HEK293 (cell line): ENCODE data around the gene CDH24.

Source experiments
- BCL11B ChIP-seq: fragments of 450-650 bp; formaldehyde crosslinking; IDR thresholded peaks from 2 replicates; pipeline ENCODE4 v1.5.1; 2016; ENCODE audit warnings: low read depth, missing biosample characterization, missing genetic modification characterization
- SETDB1 ChIP-seq: IDR thresholded peaks from one replicate; pipeline ENCODE4 v1.6.1; 2017; ENCODE audit warnings: mild to moderate bottlenecking, low read length, moderate library complexity, mixed read lengths; ENCODE audit not compliant: insufficient read length
- ZNF112 ChIP-seq: fragments of 450-650 bp; formaldehyde crosslinking; IDR thresholded peaks from 2 replicates; pipeline ENCODE4 v1.5.0; 2017; ENCODE audit warnings: missing biosample characterization, missing genetic modification characterization
- ZNF114 ChIP-seq: fragments of 450-650 bp; formaldehyde crosslinking; IDR thresholded peaks from 2 replicates; pipeline ENCODE4 v1.5.0; 2017; ENCODE audit warnings: missing biosample characterization, missing genetic modification characterization
- ZNF155 ChIP-seq: fragments of 450-650 bp; formaldehyde crosslinking; IDR thresholded peaks from 2 replicates; pipeline ENCODE4 v1.5.1; 2016; ENCODE audit warnings: missing biosample characterization, missing genetic modification characterization
- ZNF175 ChIP-seq: fragments of 450-650 bp; formaldehyde crosslinking; IDR thresholded peaks from 2 replicates; pipeline ENCODE4 v1.5.1; 2016; ENCODE audit warnings: missing biosample characterization, missing genetic modification characterization
- ZNF221 ChIP-seq: fragments of 450-650 bp; formaldehyde crosslinking; IDR thresholded peaks from 2 replicates; pipeline ENCODE4 v1.5.1; 2017; ENCODE audit warnings: missing biosample characterization, missing genetic modification characterization, borderline replicate concordance
- ZNF292 ChIP-seq: fragments of 450-650 bp; formaldehyde crosslinking; IDR thresholded peaks from 2 replicates; pipeline ENCODE4 v1.5.1; 2016; ENCODE audit warnings: low read depth, missing biosample characterization, missing genetic modification characterization, borderline replicate concordance
- ZNF354C ChIP-seq: fragments of 450-650 bp; formaldehyde crosslinking; IDR thresholded peaks from 2 replicates; pipeline ENCODE4 v1.5.1; 2016; ENCODE audit warnings: missing biosample characterization, missing genetic modification characterization, low read depth, borderline replicate concordance
- ZNF37A ChIP-seq: fragments of 450-650 bp; IDR thresholded peaks from 2 replicates; pipeline ENCODE4 v1.5.1; 2018; ENCODE audit warnings: missing biosample characterization, missing genetic modification characterization
- ZNF571 ChIP-seq: fragments of 450-650 bp; formaldehyde crosslinking; IDR thresholded peaks from 2 replicates; pipeline ENCODE4 v1.5.0; 2017; ENCODE audit warnings: missing biosample characterization, missing genetic modification characterization
- ZNF626 ChIP-seq: fragments of 450-650 bp; sonication (Bioruptor Pico); formaldehyde crosslinking; IDR thresholded peaks from 2 replicates; pipeline ENCODE4 v1.5.1; 2018; ENCODE audit warnings: missing biosample characterization, missing genetic modification characterization, inconsistent platforms
- ZNF777 ChIP-seq: fragments of 450-650 bp; formaldehyde crosslinking; IDR thresholded peaks from 2 replicates; pipeline ENCODE4 v1.5.1; 2017; ENCODE audit warnings: missing biosample characterization, missing genetic modification characterization, borderline replicate concordance
- ZNF792 ChIP-seq: fragments of 450-650 bp; formaldehyde crosslinking; IDR thresholded peaks from 2 replicates; pipeline ENCODE4 v1.5.1; 2016; ENCODE audit warnings: missing biosample characterization, missing genetic modification characterization
- ZNF843 ChIP-seq: fragments of 450-650 bp; formaldehyde crosslinking; IDR thresholded peaks from 2 replicates; pipeline ENCODE4 v1.5.1; 2016; ENCODE audit warnings: missing biosample characterization, missing genetic modification characterization
- TF ChIP-seq, protein P1 (sequence below): fragments of 450-650 bp; formaldehyde crosslinking; IDR thresholded peaks from 2 replicates; pipeline ENCODE4 v1.5.1; 2016; ENCODE audit warnings: missing biosample characterization, missing genetic modification characterization
- TF ChIP-seq, protein P2 (sequence below): fragments of 450-650 bp; formaldehyde crosslinking; IDR thresholded peaks from 2 replicates; pipeline ENCODE4 v1.5.1; 2016; ENCODE audit warnings: missing biosample characterization, missing genetic modification characterization
- TF ChIP-seq, protein P3 (sequence below): fragments of 450-650 bp; formaldehyde crosslinking; IDR thresholded peaks from 2 replicates; pipeline ENCODE4 v1.5.1; 2016; ENCODE audit warnings: missing biosample characterization, missing genetic modification characterization
- TF ChIP-seq, protein P4 (sequence below): fragments of 450-650 bp; formaldehyde crosslinking; conservative IDR thresholded peaks from 2 replicates; pipeline ENCODE4 v1.5.1; 2016; ENCODE audit warnings: low read depth, missing biosample characterization, missing genetic modification characterization
- TF ChIP-seq, protein P5 (sequence below): fragments of 450-650 bp; formaldehyde crosslinking; IDR thresholded peaks from 2 replicates; pipeline ENCODE4 v1.5.1; 2016; ENCODE audit warnings: missing biosample characterization, missing genetic modification characterization
- TF ChIP-seq, protein P6 (sequence below): fragments of 450-650 bp; formaldehyde crosslinking; IDR thresholded peaks from 2 replicates; pipeline ENCODE4 v1.5.1; 2016; ENCODE audit warnings: missing biosample characterization, missing genetic modification characterization
- TF ChIP-seq, protein P7 (sequence below): fragments of 450-650 bp; formaldehyde crosslinking; IDR thresholded peaks from 2 replicates; pipeline ENCODE4 v1.5.1; 2016; ENCODE audit warnings: missing biosample characterization, missing genetic modification characterization

The CDH24 gene

DNA sequence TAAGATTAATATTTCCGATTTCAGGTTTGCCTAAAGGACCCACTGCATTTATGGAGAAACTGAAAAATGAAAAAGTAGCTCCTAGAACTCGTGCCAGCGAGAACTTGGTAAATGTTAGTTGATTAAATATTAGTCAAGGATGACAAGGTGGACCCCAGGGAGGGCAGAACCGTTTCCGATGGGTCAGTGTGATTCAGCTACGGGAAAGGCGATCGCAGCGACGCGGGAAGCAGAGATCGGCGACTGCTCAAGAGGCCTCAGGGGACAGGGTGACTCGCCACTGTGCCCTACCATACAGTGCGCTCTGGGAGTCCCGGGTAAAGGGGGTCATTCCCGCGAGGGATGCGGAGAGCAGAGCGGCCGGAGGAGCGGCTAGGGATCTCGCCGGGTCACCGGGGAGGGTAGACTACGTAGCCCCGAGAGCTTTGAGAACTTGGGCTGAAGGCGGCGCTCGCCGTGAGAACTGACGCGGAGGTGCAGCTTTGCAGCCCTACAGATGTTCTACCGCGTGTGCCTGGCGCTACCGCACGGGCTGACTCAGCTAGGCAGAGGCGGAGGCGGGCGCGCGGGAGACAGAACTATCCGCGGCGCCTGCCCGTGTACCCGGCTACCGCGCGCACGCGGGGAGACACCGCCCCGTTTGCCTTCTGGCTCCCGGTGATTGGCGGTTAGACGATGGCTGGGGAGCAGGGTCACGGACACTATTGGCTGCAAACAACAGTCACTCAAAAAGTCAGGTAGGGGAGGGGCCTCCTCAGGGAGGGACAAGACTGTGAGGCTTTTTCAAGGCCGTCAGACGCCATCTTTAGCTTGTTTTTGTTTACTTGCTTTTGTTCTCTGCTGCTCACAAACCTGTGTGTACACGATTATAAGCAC lies 50.5 kb downstream of the CDH24 start (continued):
- TF ChIP-seq, protein P1, sequence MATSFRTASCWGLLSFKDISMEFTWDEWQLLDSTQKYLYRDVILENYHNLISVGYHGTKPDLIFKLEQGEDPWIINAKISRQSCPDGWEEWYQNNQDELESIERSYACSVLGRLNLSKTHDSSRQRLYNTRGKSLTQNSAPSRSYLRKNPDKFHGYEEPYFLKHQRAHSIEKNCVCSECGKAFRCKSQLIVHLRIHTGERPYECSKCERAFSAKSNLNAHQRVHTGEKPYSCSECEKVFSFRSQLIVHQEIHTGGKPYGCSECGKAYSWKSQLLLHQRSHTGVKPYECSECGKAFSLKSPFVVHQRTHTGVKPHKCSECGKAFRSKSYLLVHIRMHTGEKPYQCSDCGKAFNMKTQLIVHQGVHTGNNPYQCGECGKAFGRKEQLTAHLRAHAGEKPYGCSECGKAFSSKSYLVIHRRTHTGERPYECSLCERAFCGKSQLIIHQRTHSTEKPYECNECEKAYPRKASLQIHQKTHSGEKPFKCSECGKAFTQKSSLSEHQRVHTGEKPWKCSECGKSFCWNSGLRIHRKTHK (tag by site-specific recombination): no peak
- TF ChIP-seq ZNF175 (tag by site-specific recombination) (no peak), ZNF777 (tag by site-specific recombination) (no peak), ZNF292 (tag by site-specific recombination) (no peak), ZNF571 (tag by site-specific recombination) (no peak), ZNF792 (tag by site-specific recombination) (no peak), ZNF112 (tag by site-specific recombination) (no peak), ZNF114 (tag by site-specific recombination) (no peak), ZNF626 (tag by site-specific recombination) (no peak), ZNF37A (no peak), BCL11B (tag by site-specific recombination) (no peak), ZNF843 (tag by site-specific recombination) (peak; percentile 45; the same call in 1 of the 2 replicates), ZNF221 (tag by site-specific recombination) (no peak), SETDB1 (no peak), ZNF354C (no peak), ZNF155 (tag by site-specific recombination) (no peak)
- TF ChIP-seq, protein P2, sequence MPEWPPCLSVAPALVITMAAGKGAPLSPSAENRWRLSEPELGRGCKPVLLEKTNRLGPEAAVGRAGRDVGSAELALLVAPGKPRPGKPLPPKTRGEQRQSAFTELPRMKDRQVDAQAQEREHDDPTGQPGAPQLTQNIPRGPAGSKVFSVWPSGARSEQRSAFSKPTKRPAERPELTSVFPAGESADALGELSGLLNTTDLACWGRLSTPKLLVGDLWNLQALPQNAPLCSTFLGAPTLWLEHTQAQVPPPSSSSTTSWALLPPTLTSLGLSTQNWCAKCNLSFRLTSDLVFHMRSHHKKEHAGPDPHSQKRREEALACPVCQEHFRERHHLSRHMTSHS (tag by site-specific recombination): no peak
- TF ChIP-seq, protein P3, sequence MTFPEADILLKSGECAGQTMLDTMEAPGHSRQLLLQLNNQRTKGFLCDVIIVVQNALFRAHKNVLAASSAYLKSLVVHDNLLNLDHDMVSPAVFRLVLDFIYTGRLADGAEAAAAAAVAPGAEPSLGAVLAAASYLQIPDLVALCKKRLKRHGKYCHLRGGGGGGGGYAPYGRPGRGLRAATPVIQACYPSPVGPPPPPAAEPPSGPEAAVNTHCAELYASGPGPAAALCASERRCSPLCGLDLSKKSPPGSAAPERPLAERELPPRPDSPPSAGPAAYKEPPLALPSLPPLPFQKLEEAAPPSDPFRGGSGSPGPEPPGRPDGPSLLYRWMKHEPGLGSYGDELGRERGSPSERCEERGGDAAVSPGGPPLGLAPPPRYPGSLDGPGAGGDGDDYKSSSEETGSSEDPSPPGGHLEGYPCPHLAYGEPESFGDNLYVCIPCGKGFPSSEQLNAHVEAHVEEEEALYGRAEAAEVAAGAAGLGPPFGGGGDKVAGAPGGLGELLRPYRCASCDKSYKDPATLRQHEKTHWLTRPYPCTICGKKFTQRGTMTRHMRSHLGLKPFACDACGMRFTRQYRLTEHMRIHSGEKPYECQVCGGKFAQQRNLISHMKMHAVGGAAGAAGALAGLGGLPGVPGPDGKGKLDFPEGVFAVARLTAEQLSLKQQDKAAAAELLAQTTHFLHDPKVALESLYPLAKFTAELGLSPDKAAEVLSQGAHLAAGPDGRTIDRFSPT (tag by site-specific recombination): no peak
- TF ChIP-seq, protein P4, sequence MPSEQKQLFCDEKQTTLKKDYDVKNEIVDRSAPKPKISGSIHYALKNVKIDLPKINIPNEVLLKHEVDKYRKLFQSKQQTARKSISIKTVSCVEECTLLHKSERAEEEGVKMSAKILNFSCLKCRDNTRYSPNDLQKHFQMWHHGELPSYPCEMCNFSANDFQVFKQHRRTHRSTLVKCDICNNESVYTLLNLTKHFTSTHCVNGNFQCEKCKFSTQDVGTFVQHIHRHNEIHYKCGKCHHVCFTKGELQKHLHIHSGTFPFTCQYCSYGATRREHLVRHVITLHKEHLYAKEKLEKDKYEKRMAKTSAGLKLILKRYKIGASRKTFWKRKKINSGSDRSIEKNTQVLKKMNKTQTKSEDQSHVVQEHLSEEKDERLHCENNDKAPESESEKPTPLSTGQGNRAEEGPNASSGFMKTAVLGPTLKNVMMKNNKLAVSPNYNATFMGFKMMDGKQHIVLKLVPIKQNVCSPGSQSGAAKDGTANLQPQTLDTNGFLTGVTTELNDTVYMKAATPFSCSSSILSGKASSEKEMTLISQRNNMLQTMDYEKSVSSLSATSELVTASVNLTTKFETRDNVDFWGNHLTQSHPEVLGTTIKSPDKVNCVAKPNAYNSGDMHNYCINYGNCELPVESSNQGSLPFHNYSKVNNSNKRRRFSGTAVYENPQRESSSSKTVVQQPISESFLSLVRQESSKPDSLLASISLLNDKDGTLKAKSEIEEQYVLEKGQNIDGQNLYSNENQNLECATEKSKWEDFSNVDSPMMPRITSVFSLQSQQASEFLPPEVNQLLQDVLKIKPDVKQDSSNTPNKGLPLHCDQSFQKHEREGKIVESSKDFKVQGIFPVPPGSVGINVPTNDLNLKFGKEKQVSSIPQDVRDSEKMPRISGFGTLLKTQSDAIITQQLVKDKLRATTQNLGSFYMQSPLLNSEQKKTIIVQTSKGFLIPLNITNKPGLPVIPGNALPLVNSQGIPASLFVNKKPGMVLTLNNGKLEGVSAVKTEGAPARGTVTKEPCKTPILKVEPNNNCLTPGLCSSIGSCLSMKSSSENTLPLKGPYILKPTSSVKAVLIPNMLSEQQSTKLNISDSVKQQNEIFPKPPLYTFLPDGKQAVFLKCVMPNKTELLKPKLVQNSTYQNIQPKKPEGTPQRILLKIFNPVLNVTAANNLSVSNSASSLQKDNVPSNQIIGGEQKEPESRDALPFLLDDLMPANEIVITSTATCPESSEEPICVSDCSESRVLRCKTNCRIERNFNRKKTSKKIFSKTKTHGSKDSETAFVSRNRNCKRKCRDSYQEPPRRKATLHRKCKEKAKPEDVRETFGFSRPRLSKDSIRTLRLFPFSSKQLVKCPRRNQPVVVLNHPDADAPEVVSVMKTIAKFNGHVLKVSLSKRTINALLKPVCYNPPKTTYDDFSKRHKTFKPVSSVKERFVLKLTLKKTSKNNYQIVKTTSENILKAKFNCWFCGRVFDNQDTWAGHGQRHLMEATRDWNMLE: 0 out of 2 replicates have a peak, but pooled peaks have one; percentile 16
- TF ChIP-seq, protein P5, sequence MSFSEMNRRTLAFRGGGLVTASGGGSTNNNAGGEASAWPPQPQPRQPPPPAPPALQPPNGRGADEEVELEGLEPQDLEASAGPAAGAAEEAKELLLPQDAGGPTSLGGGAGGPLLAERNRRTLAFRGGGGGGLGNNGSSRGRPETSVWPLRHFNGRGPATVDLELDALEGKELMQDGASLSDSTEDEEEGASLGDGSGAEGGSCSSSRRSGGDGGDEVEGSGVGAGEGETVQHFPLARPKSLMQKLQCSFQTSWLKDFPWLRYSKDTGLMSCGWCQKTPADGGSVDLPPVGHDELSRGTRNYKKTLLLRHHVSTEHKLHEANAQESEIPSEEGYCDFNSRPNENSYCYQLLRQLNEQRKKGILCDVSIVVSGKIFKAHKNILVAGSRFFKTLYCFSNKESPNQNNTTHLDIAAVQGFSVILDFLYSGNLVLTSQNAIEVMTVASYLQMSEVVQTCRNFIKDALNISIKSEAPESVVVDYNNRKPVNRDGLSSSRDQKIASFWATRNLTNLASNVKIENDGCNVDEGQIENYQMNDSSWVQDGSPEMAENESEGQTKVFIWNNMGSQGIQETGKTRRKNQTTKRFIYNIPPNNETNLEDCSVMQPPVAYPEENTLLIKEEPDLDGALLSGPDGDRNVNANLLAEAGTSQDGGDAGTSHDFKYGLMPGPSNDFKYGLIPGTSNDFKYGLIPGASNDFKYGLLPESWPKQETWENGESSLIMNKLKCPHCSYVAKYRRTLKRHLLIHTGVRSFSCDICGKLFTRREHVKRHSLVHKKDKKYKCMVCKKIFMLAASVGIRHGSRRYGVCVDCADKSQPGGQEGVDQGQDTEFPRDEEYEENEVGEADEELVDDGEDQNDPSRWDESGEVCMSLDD (tag by site-specific recombination): peak; percentile 84
- TF ChIP-seq, protein P6, sequence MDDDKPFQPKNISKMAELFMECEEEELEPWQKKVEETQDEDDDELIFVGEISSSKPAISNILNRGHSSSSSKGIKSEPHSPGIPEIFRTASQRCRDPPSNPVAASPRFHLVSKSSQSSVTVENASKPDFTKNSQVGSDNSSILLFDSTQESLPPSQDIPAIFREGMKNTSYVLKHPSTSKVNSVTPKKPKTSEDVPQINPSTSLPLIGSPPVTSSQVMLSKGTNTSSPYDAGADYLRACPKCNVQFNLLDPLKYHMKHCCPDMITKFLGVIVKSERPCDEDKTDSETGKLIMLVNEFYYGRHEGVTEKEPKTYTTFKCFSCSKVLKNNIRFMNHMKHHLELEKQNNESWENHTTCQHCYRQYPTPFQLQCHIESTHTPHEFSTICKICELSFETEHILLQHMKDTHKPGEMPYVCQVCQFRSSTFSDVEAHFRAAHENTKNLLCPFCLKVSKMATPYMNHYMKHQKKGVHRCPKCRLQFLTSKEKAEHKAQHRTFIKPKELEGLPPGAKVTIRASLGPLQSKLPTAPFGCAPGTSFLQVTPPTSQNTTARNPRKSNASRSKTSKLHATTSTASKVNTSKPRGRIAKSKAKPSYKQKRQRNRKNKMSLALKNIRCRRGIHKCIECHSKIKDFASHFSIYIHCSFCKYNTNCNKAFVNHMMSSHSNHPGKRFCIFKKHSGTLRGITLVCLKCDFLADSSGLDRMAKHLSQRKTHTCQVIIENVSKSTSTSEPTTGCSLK (tag by site-specific recombination): no peak
- TF ChIP-seq, protein P7, sequence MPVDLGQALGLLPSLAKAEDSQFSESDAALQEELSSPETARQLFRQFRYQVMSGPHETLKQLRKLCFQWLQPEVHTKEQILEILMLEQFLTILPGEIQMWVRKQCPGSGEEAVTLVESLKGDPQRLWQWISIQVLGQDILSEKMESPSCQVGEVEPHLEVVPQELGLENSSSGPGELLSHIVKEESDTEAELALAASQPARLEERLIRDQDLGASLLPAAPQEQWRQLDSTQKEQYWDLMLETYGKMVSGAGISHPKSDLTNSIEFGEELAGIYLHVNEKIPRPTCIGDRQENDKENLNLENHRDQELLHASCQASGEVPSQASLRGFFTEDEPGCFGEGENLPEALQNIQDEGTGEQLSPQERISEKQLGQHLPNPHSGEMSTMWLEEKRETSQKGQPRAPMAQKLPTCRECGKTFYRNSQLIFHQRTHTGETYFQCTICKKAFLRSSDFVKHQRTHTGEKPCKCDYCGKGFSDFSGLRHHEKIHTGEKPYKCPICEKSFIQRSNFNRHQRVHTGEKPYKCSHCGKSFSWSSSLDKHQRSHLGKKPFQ: peak; percentile 54
